SU-DHL-6 (cell line): ENCODE results near the gene EPX.

ENCODE experiments used
- H2AFZ ChIP-seq: fragments of 200-600 bp; sonication (generic); 2 replicates; pipeline ENCODE4 v1.6.1; 2014; ENCODE audit warnings: low read depth, mild to moderate bottlenecking, moderate library complexity, mixed read lengths, antibody characterized with exemption, low read length; ENCODE audit not compliant: severe bottlenecking
- H3F3A ChIP-seq: fragments of 200-600 bp; shearing (Covaris generic); 2 replicates; pipeline ENCODE4 v1.6.0; 2016; ENCODE audit warnings: antibody characterized with exemption, mild to moderate bottlenecking; ENCODE audit not compliant: insufficient read depth
- H3K27ac ChIP-seq: fragments of 200-600 bp; sonication (generic); 2 replicates; pipeline ENCODE4 v1.5.1; 2016; ENCODE audit warnings: low read depth, mild to moderate bottlenecking, low read length, moderate library complexity, mixed read lengths
- H3K27me3 ChIP-seq: fragments of 200-600 bp; sonication (generic), shearing (Covaris generic); 2 replicates; pipeline ENCODE4 v1.6.0; 2014; ENCODE audit warnings: mild to moderate bottlenecking, low read length
- H3K36me3 ChIP-seq: fragments of 200-600 bp; sonication (generic); 2 replicates; pipeline ENCODE4 v1.6.1; 2014; ENCODE audit warnings: mild to moderate bottlenecking, low read length, mixed read lengths
- H3K4me2 ChIP-seq: fragments of 300-600, 200-600 bp; shearing (Covaris generic), sonication (generic); 2 replicates; pipeline ENCODE4 v1.6.0; 2014; ENCODE audit warnings: low read length, low read depth, mild to moderate bottlenecking; ENCODE audit not compliant: poor library complexity, severe bottlenecking
- H3K4me3 ChIP-seq: fragments of 200-600 bp; sonication (generic); 2 replicates; pipeline ENCODE4 v1.5.1; 2014; ENCODE audit warnings: antibody characterized with exemption, low read length, mild to moderate bottlenecking, mixed read lengths; ENCODE audit not compliant: insufficient read depth, poor library complexity, severe bottlenecking
- H3K79me2 ChIP-seq: fragments of 200-600 bp; sonication (generic); 2 replicates; pipeline ENCODE4 v1.6.1; 2014; ENCODE audit warnings: mild to moderate bottlenecking, low read length, moderate library complexity; ENCODE audit not compliant: insufficient read depth
- H3K9ac ChIP-seq: fragments of 200-600 bp; sonication (generic); 2 replicates; pipeline ENCODE4 v1.7.0; 2014; ENCODE audit warnings: mild to moderate bottlenecking, low read length
- H3K9me2 ChIP-seq: fragments of 200-600 bp; sonication (generic); replicated peaks from 2 replicates; pipeline ENCODE4 v1.6.1; 2014; ENCODE audit warnings: low read length; ENCODE audit not compliant: insufficient read depth
- H3K9me3 ChIP-seq: fragments of 200-600 bp; sonication (generic); 2 replicates; pipeline ENCODE4 v1.6.1; 2014; ENCODE audit warnings: low read length, mixed read lengths; ENCODE audit not compliant: insufficient read depth
- H4K20me1 ChIP-seq: fragments of 200-600 bp; sonication (generic); 2 replicates; pipeline ENCODE4 v1.6.1; 2014; ENCODE audit warnings: low read depth, mild to moderate bottlenecking, antibody characterized with exemption, low read length, moderate library complexity, mixed read lengths
- CTCF ChIP-seq: fragments of 200-600 bp; sonication (generic); IDR thresholded peaks from one replicate; pipeline ENCODE4 v1.5.1; 2017; ENCODE audit warnings: antibody characterized with exemption, mild to moderate bottlenecking, low read length, moderate library complexity; ENCODE audit not compliant: insufficient read depth, poor library complexity, severe bottlenecking
- EZH2phosphoT487 ChIP-seq: fragments of 200-600 bp; sonication (generic), shearing (Covaris generic); conservative IDR thresholded peaks from 2 replicates; pipeline ENCODE4 v1.6.1; 2018; ENCODE audit warnings: mild to moderate bottlenecking, antibody characterized with exemption, low read length, moderate library complexity, mixed read lengths

EPX gene

DNA sequence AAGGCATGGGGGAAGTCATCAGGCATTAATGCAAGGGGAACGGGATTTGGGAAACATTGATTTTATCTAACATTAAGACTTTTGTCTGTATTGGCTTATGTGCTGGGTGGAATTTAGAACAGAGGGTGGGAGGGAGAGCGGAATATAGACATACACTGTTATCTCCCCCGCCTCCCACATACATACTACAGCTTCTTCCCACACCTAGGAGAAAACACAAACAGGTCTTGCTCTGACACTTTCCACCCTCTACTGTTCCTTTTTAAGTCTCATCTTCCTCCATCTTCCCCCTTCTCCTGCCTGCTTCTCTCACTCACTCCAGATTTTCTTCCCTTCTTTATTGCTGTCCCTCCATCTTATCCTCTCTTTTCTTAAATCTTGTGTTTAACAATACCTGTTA, 43.9 kb upstream of the EPX start:
- H2AFZ ChIP-seq = no peak overlapping the region
- H3K79me2 ChIP-seq = no peaks in the 10 kb centered on the region
- no peaks in the 10 kb centered on the region for H3K27me3 ChIP-seq
- H3K9me3 ChIP-seq = no peaks in the 10 kb centered on the region
- H3K4me3 ChIP-seq = no peak overlapping the region
- TF ChIP-seq EZH2phosphoT487 = no peak
- no peaks in the 10 kb centered on the region for H3K9me2 ChIP-seq
- no peak overlapping the region for H3K27ac ChIP-seq
- H3K4me2 ChIP-seq = no peak overlapping the region
- no peaks in the 10 kb centered on the region for H4K20me1 ChIP-seq
- H3K36me3 ChIP-seq = no peaks in the 10 kb centered on the region
- H3F3A ChIP-seq = no peaks in the 10 kb centered on the region
- no peak overlapping the region for H3K9ac ChIP-seq

GRCh38 chr17:58150394-58150793, 42.1 kb upstream of the EPX start:
- no peak overlapping the region for H2AFZ ChIP-seq
- no peak overlapping the region for H3K27ac ChIP-seq

GRCh38 chr17:58153046-58153445, 39.5 kb upstream of the EPX start:
- Histone ChIP-seq H3K9me3 (no peaks in the 10 kb centered on the region), H3K27ac (no peak overlapping the region), H3K27me3 (no peaks in the 10 kb centered on the region), H3K9ac (no peak overlapping the region), H3K9me2 (no peaks in the 10 kb centered on the region), H3F3A (no peaks in the 10 kb centered on the region), H3K79me2 (no peaks in the 10 kb centered on the region), H3K4me2 (no peak overlapping the region), H2AFZ (no peak overlapping the region), H3K36me3 (no peaks in the 10 kb centered on the region), H4K20me1 (no peaks in the 10 kb centered on the region), H3K4me3 (no peak overlapping the region)
- TF ChIP-seq EZH2phosphoT487 (no peak), CTCF (no peak)

More at GRCh38 chr17:58150394-58150793, 42.1 kb upstream of the EPX start:
- H3K79me2 ChIP-seq = no peaks in the 10 kb centered on the region
- H3F3A ChIP-seq = no peaks in the 10 kb centered on the region
- no peaks in the 10 kb centered on the region for H3K9me3 ChIP-seq
- no peak overlapping the region for H3K4me2 ChIP-seq
- H3K36me3 ChIP-seq = no peaks in the 10 kb centered on the region
- H3K27me3 ChIP-seq = no peaks in the 10 kb centered on the region
- H3K9me2 ChIP-seq = no peaks in the 10 kb centered on the region
- no peak for TF ChIP-seq EZH2phosphoT487
- no peak for TF ChIP-seq CTCF
- H3K9ac ChIP-seq = no peak overlapping the region
- no peaks in the 10 kb centered on the region for H4K20me1 ChIP-seq
- no peak overlapping the region for H3K4me3 ChIP-seq

- H3K79me2 ChIP-seq = no peaks in the 10 kb centered on the region
- no peaks in the 10 kb centered on the region for H3K36me3 ChIP-seq
- TF ChIP-seq EZH2phosphoT487 (no peak), CTCF (no peak)
- H3K9ac ChIP-seq = no peak overlapping the region
- no peaks in the 10 kb centered on the region for H4K20me1 ChIP-seq
- H3K9me2 ChIP-seq = no peaks in the 10 kb centered on the region
- H3K4me3 ChIP-seq = no peak overlapping the region
- H2AFZ ChIP-seq = no peak overlapping the region
- H3K4me2 ChIP-seq = no peak overlapping the region
- H3K9me3 ChIP-seq = no peaks in the 10 kb centered on the region
- no peaks in the 10 kb centered on the region for H3K27me3 ChIP-seq
- no peak overlapping the region for H3K27ac ChIP-seq
- no peaks in the 10 kb centered on the region for H3F3A ChIP-seq
These were observed 38.9 kb upstream of the EPX start for GRCh38 chr17:58153671-58154070.
